ENCODE measurements around the gene CT45A3. TPM values are rescaled to one million over a fixed set of nuclear protein-coding genes. Genes with fewer than 3 reads are reported as not detected.
"Not testable (repeated sequence)": the region's sequence is repeated elsewhere in the genome, so short reads cannot be mapped to it uniquely, and the experiment has no call there.

CT45A3 gene
- polyA plus RNA-seq, 1 donor (not counting 4 experiments of a cell fraction or from before 2014, with no cell fraction given) = not detected

DNA sequence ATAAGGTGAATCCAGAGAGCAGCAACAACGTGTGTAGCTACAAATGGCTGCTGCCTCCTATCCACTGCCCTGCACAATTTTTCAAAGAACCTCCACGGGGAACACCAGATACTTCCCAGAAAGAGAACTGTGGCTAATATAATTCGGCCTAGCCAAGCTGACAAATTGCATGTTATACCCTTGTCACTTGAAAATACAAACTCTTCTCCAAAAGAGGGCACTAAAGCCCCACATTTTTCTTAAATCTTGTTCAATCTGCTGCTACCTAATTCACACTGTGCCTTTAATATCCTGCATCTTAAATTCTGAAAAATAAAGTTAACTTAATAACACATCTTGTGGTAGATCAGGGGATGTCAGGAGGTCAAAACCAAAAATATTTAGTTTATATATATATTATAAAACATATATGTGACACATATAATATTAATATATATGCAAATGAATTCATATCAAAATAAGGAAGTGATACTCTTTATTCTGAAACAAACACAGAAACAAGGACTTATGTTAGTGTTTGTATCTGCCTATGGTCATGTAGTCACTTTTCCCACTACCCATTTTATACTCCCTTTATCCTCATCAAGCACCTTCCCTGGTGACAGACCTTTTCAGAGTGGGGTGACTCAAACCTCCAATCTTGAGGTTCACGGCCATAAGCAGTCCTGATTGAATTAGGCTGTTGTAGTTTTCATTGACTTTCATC lies 30.5 kb downstream of the CT45A3 start:
- H2AFZ ChIP-seq (ENCODE audit: control insufficient read depth, low read length) = no peak overlapping the region
- no peak for TF ChIP-seq EZH2 (IDR thresholded peaks at IDR 0.05; ENCODE audit: low read length)
- no peaks in the 10 kb centered on the region for H3K9me3 ChIP-seq (ENCODE audit: control insufficient read depth, low read depth, low read length)
- no peaks in the 10 kb centered on the region for H3K27me3 ChIP-seq (ENCODE audit: control insufficient read depth, extremely low read depth, insufficient read depth, low read length)
- H3K4me3 ChIP-seq (ENCODE audit: control insufficient read depth in 2 of 3, extremely low read depth in 1 of 3, insufficient read depth in 2 of 3, low read depth in 1 of 3, low read length in 3 of 3) = no peak overlapping the region
- DNase-seq (ENCODE audit: low read depth, low spot score) (no peak), FAIRE-seq (no peak)
- no peaks in the 10 kb centered on the region for H3K9me1 ChIP-seq (ENCODE audit: control insufficient read depth, extremely low read depth, insufficient read depth, low read length)
- H3K79me2 ChIP-seq (ENCODE audit: control insufficient read depth, insufficient read depth, low read length) = no peaks in the 10 kb centered on the region
- no peak overlapping the region for H3K4me2 ChIP-seq (ENCODE audit: control insufficient read depth, extremely low read depth, insufficient read depth, low read depth, low read length)
- no peaks in the 10 kb centered on the region for H4K20me1 ChIP-seq (ENCODE audit: control insufficient read depth, extremely low read depth, insufficient read depth, low read length)
- H3K27ac ChIP-seq (ENCODE audit: control insufficient read depth, insufficient read depth, low read length) = no peak overlapping the region
- H3K36me3 ChIP-seq (ENCODE audit: control insufficient read depth in 2 of 2, extremely low read depth in 1 of 2, insufficient read depth in 2 of 2, low read length in 2 of 2) = no peaks in the 10 kb centered on the region
- H3K9ac ChIP-seq (ENCODE audit: control insufficient read depth, extremely low read depth, insufficient read depth, low read length) = no peak overlapping the region
- dilution Hi-C loops (cut with MboI; ENCODE audit: extremely low pct_ligation_motif_present, low sequenced_read_pairs) = no loop called here
- H3K4me1 ChIP-seq (ENCODE audit: control insufficient read depth, extremely low read depth, insufficient read depth, low read length) = no peaks in the 10 kb centered on the region

DNA sequence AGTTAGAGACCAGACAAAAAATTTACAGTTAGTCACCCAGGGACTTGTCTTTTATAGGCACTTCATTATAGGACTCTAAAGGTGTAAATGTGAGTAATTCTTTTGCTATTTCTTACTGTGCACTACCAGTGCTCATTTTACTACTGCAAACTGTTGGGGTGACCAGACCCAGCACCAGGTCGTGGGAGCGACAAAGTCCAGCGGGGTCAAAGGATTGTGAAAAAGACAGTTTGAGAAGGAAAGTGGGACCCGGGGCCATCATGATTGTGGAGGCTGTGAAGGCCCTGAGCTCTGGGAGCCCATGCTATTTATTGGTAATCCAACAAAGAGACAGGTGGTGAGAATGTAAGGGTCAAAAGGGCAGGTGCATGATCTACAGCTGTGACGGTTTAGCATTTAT lies 33.3 kb downstream of the CT45A3 start:
- H3K36me3 ChIP-seq (ENCODE audit: control insufficient read depth in 2 of 2, extremely low read depth in 1 of 2, insufficient read depth in 2 of 2, low read length in 2 of 2); H3K4me2 ChIP-seq (ENCODE audit: control insufficient read depth, extremely low read depth, insufficient read depth, low read depth, low read length); DNase-seq (ENCODE audit: low read depth, low spot score); H2AFZ ChIP-seq (ENCODE audit: control insufficient read depth, low read length); FAIRE-seq; H3K27me3 ChIP-seq (ENCODE audit: control insufficient read depth, extremely low read depth, insufficient read depth, low read length); H3K9me1 ChIP-seq (ENCODE audit: control insufficient read depth, extremely low read depth, insufficient read depth, low read length); H3K9me3 ChIP-seq (ENCODE audit: control insufficient read depth, low read depth, low read length); H3K4me3 ChIP-seq (ENCODE audit: control insufficient read depth in 2 of 3, extremely low read depth in 1 of 3, insufficient read depth in 2 of 3, low read depth in 1 of 3, low read length in 3 of 3); dilution Hi-C loops (cut with MboI; ENCODE audit: extremely low pct_ligation_motif_present, low sequenced_read_pairs); H4K20me1 ChIP-seq (ENCODE audit: control insufficient read depth, extremely low read depth, insufficient read depth, low read length); H3K27ac ChIP-seq (ENCODE audit: control insufficient read depth, insufficient read depth, low read length); H3K9ac ChIP-seq (ENCODE audit: control insufficient read depth, extremely low read depth, insufficient read depth, low read length); H3K79me2 ChIP-seq (ENCODE audit: control insufficient read depth, insufficient read depth, low read length); H3K4me1 ChIP-seq (ENCODE audit: control insufficient read depth, extremely low read depth, insufficient read depth, low read length): not testable (repeated sequence)

DNA sequence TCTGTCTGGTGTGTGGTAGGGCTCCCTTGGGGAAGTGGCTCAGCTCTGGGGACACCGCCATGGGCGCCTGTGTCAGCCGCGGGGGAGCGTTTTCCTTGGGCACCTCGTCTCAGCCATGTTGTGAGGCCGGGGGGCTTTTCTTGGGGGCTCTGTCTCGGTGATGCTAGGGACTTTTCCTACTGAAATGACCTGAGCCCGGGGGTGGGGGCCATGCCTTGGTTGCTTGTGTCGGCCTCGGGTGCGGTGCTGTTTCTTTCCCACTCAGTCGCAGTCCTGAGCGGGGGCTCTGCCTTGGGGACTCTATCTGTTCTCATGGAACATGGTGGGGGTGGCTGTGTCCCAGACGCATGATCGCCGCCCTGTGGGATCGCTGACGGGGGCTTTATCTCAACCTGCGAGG lies 54.2 kb downstream of the CT45A3 start:
- no peaks in the 10 kb centered on the region for H3K9me3 ChIP-seq (ENCODE audit: control insufficient read depth, low read depth, low read length)
- no peak overlapping the region for H3K9ac ChIP-seq (ENCODE audit: control insufficient read depth, extremely low read depth, insufficient read depth, low read length)
- H3K79me2 ChIP-seq (ENCODE audit: control insufficient read depth, insufficient read depth, low read length) = no peaks in the 10 kb centered on the region
- DNase-seq (ENCODE audit: low read depth, low spot score) (no peak), FAIRE-seq (no peak)
- H3K4me3 ChIP-seq (ENCODE audit: control insufficient read depth in 2 of 3, extremely low read depth in 1 of 3, insufficient read depth in 2 of 3, low read depth in 1 of 3, low read length in 3 of 3) = no peak overlapping the region
- no peaks in the 10 kb centered on the region for H3K4me1 ChIP-seq (ENCODE audit: control insufficient read depth, extremely low read depth, insufficient read depth, low read length)
- H3K4me2 ChIP-seq (ENCODE audit: control insufficient read depth, extremely low read depth, insufficient read depth, low read depth, low read length) = no peak overlapping the region
- H3K27me3 ChIP-seq (ENCODE audit: control insufficient read depth, extremely low read depth, insufficient read depth, low read length) = no peaks in the 10 kb centered on the region
- dilution Hi-C loops (cut with MboI; ENCODE audit: extremely low pct_ligation_motif_present, low sequenced_read_pairs) = no loop called here
- H3K27ac ChIP-seq (ENCODE audit: control insufficient read depth, insufficient read depth, low read length) = no peak overlapping the region
- H2AFZ ChIP-seq (ENCODE audit: control insufficient read depth, low read length) = no peak overlapping the region
- TF ChIP-seq, protein P1, sequence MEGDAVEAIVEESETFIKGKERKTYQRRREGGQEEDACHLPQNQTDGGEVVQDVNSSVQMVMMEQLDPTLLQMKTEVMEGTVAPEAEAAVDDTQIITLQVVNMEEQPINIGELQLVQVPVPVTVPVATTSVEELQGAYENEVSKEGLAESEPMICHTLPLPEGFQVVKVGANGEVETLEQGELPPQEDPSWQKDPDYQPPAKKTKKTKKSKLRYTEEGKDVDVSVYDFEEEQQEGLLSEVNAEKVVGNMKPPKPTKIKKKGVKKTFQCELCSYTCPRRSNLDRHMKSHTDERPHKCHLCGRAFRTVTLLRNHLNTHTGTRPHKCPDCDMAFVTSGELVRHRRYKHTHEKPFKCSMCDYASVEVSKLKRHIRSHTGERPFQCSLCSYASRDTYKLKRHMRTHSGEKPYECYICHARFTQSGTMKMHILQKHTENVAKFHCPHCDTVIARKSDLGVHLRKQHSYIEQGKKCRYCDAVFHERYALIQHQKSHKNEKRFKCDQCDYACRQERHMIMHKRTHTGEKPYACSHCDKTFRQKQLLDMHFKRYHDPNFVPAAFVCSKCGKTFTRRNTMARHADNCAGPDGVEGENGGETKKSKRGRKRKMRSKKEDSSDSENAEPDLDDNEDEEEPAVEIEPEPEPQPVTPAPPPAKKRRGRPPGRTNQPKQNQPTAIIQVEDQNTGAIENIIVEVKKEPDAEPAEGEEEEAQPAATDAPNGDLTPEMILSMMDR (optimal IDR thresholded peaks at IDR 0.05 in 1 of 3, IDR thresholded peaks at IDR 0.05 in 1 of 3, conservative IDR thresholded peaks at IDR 0.05 in 1 of 3; ENCODE audit: extremely low read depth in 1 of 3, insufficient read depth in 2 of 3, low read length in 3 of 3) = no peak
- TF ChIP-seq EZH2 (IDR thresholded peaks at IDR 0.05; ENCODE audit: low read length) = no peak
- H3K36me3 ChIP-seq (ENCODE audit: control insufficient read depth in 2 of 2, extremely low read depth in 1 of 2, insufficient read depth in 2 of 2, low read length in 2 of 2) = no peaks in the 10 kb centered on the region
- no peaks in the 10 kb centered on the region for H4K20me1 ChIP-seq (ENCODE audit: control insufficient read depth, extremely low read depth, insufficient read depth, low read length)
- no peaks in the 10 kb centered on the region for H3K9me1 ChIP-seq (ENCODE audit: control insufficient read depth, extremely low read depth, insufficient read depth, low read length)
